Spleen (tissue), 11 donors: Measurements from ENCODE around the gene ELAVL2. TPM values are rescaled to one million over a fixed set of nuclear protein-coding genes. Genes with fewer than 3 reads are reported as not detected.

ENCODE experiments used
- DNase-seq: peaks from one replicate; pipeline ENCODE4 v3.0.0-alpha.2; 2020
- H3K27ac ChIP-seq, 8 donors: fragments of 200-600 bp; sonication (generic) in 7 of 8; 1 replicate in 4 of 8; 2 replicates in 4 of 8; pipeline versions ENCODE4 v1.5.0 to v1.8.0; 2016 to 2021; ENCODE audit warnings: inconsistent platforms in 4 of 8, mild to moderate bottlenecking in 4 of 8, moderate library complexity in 1 of 8
- H3K27me3 ChIP-seq, 7 donors: fragments of 200-600 bp; sonication (generic) in 6 of 7; replicated peaks in 1 of 7; 1 replicate in 4 of 7; 2 replicates in 3 of 7; pipeline versions ENCODE4 v1.5.0 to v1.8.0; 2016 to 2021; ENCODE audit warnings: inconsistent platforms in 3 of 7, mild to moderate bottlenecking in 1 of 7
- H3K36me3 ChIP-seq, 6 donors: fragments of 200-600 bp; sonication (generic) in 5 of 6; 1 replicate in 4 of 6; 2 replicates in 2 of 6; pipeline versions ENCODE4 v1.5.0 to v1.8.0; 2016 to 2021; ENCODE audit warnings: inconsistent platforms in 2 of 6
- H3K4me1 ChIP-seq, 6 donors: fragments of 200-600 bp; sonication (generic) in 5 of 6; 1 replicate in 3 of 6; 2 replicates in 3 of 6; pipeline versions ENCODE4 v1.5.0 to v1.8.0; 2016 to 2021; ENCODE audit warnings: inconsistent platforms in 3 of 6
- H3K4me3 ChIP-seq, 8 donors: fragments of 200-600 bp; sonication (generic) in 7 of 8; 1 replicate in 4 of 8; 2 replicates in 4 of 8; pipeline versions ENCODE4 v1.5.0 to v1.8.0; 2016 to 2021; ENCODE audit warnings: inconsistent platforms in 4 of 8, mild to moderate bottlenecking in 4 of 8, moderate library complexity in 2 of 8
- H3K9me3 ChIP-seq, 8 donors: fragments of 200-600 bp; sonication (generic) in 7 of 8; 1 replicate in 4 of 8; 2 replicates in 4 of 8; pipeline versions ENCODE4 v1.5.0 to v1.8.0; 2016 to 2021; ENCODE audit warnings: inconsistent platforms in 4 of 8
- POLR2A ChIP-seq, 3 donors: fragments of 450-650 bp; IDR thresholded peaks; one replicate each; pipeline ENCODE4 v1.5.1; 2017; ENCODE audit warnings: antibody characterized with exemption in 3 of 3, mild to moderate bottlenecking in 1 of 3
- POLR2AphosphoS5 ChIP-seq, 3 donors: sonication (generic); formaldehyde crosslinking; IDR thresholded peaks; one replicate each; pipeline ENCODE4 v1.5.1; 2017; ENCODE audit warnings: antibody characterized with exemption in 3 of 3
- WGBS, 5 donors: extraction: QIAGEN DNeasy Blood & Tissue Kit in 3 of 5; methylation state at CpG; one replicate each; pipeline versions ENCODE4 v1.1.5 to v1.1.7; 2013 to 2018; 5-methylcytosine and 5-hydroxymethylcytosine counted together
- intact Hi-C: fragments of 100-400 bp; cut with DNase I; formaldehyde crosslinking; loops from one replicate; pipeline ENCODE4 v1.15.0; 2023; ENCODE audit warnings: low total_unique reads
- polyA plus RNA-seq, 3 donors: library from polyadenylated mRNA; stranded (reverse); fragments of 200-250 nt; gene quantifications; one replicate each; pipeline ENCODE4 v1.2.1, GENCODE V29; 2013
- total RNA-seq, 7 donors: library from RNA; depleted of rRNA in 3 of 7; stranded (reverse); fragments of >200 nt in 3 of 7; fragmentation: NEBNext Ultra II Directional in 4 of 7; extraction: Animal tissue kit (Norgen Biotek cat#: 25700) in 4 of 7; gene quantifications; one replicate each; pipeline versions ENCODE4 v1.1.0 to v1.2.1, GENCODE V29; 2016 to 2021
- TF ChIP-seq, protein P1 (sequence below), 11 experiments: fragments of 200-600 bp in 7 of 11; fragments of 450-650 bp in 4 of 11; sonication (generic) in 4 of 11; IDR thresholded peaks in 8 of 11; conservative IDR thresholded peaks in 3 of 11; 1 replicate in 7 of 11; 2 replicates in 4 of 11; pipeline versions ENCODE4 v1.4.0 to v1.8.0; 2016 to 2021; ENCODE audit warnings: antibody characterized with exemption in 11 of 11, inconsistent platforms in 4 of 11, mild to moderate bottlenecking in 1 of 11
- donor health status: healthy with polysubstance abuse.
- donor health status: DM: no; HTN: no; CAD: no; lungs with moderate emphysema.
- donor health status: DM: no; HTN: no; CAD: no.
- donor health status: Bipolar disorder and iron deficiency.
- donor health status: healthy.
- donor health status: DM: no; HTN: no; CAD: no.
- donor health status: DM: yes; HTN: yes; CAD: no.

The ELAVL2 gene
- total and polyA plus RNA-seq, 10 donors: 0.02 to 0.12 (median 0.03) TPM; not detected in 7

DNA sequence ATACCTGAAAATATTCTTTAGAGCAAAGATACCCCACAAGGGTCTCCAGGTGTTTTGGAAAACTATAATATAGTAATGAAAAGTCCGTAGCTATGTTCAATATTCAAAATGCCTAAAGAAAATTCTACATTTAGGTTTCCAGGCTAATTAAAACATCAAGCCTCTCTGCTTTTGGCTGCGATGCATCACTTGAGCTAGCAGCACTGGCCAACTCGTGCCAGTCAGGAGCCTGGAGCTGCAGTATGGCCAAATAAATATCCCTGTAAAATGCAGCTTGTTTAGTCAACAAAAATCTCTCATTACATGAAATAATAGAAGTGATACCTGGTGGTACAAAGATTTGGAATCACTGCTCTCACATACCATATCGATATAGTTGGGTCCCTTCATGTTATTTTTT, 181.1 kb downstream of the ELAVL2 start:
- DNase-seq: no peak
- Histone ChIP-seq H3K4me1 (no peaks in the 10 kb centered on the region), H3K27me3 (no peaks in the 10 kb centered on the region), H3K4me3 (no peak overlapping the region), H3K27ac (no peak overlapping the region), H3K9me3 (no peaks in the 10 kb centered on the region), H3K36me3 (no peaks in the 10 kb centered on the region)
- WGBS, 5 donors: 82 to 92% (median 83%) methylated on average over 4 of the region's 4 CpGs
- intact Hi-C loops: no loop called here
- TF ChIP-seq POLR2A (IDR thresholded peaks at IDR 0.05) (no peak), POLR2AphosphoS5 (IDR thresholded peaks at IDR 0.05) (no peak)
- TF ChIP-seq, protein P1, sequence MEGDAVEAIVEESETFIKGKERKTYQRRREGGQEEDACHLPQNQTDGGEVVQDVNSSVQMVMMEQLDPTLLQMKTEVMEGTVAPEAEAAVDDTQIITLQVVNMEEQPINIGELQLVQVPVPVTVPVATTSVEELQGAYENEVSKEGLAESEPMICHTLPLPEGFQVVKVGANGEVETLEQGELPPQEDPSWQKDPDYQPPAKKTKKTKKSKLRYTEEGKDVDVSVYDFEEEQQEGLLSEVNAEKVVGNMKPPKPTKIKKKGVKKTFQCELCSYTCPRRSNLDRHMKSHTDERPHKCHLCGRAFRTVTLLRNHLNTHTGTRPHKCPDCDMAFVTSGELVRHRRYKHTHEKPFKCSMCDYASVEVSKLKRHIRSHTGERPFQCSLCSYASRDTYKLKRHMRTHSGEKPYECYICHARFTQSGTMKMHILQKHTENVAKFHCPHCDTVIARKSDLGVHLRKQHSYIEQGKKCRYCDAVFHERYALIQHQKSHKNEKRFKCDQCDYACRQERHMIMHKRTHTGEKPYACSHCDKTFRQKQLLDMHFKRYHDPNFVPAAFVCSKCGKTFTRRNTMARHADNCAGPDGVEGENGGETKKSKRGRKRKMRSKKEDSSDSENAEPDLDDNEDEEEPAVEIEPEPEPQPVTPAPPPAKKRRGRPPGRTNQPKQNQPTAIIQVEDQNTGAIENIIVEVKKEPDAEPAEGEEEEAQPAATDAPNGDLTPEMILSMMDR (IDR thresholded peaks at IDR 0.05 in 8 of 11, conservative IDR thresholded peaks at IDR 0.05 in 3 of 11): no peak

DNA sequence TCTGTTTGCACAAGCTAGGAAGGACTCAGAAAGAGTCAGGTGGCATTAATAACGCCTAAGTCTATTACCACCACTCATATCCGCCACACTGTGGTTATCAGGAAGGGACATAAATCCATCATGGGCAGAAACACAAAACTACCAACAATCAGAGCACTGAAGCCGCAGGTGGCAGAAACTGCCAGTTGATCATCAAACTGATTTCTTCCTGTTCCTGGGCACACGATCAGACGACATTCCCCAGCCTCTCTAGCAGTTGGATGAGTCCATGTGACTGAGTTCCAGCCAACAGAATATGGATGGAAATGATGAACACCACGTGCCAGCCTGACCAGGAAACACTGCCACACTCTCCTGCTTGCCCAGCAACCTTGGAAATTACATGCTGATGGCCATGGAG, 181.7 kb downstream of the ELAVL2 start:
- no peaks in the 10 kb centered on the region for H3K36me3 ChIP-seq
- H3K4me1 ChIP-seq: no peaks in the 10 kb centered on the region

DNA sequence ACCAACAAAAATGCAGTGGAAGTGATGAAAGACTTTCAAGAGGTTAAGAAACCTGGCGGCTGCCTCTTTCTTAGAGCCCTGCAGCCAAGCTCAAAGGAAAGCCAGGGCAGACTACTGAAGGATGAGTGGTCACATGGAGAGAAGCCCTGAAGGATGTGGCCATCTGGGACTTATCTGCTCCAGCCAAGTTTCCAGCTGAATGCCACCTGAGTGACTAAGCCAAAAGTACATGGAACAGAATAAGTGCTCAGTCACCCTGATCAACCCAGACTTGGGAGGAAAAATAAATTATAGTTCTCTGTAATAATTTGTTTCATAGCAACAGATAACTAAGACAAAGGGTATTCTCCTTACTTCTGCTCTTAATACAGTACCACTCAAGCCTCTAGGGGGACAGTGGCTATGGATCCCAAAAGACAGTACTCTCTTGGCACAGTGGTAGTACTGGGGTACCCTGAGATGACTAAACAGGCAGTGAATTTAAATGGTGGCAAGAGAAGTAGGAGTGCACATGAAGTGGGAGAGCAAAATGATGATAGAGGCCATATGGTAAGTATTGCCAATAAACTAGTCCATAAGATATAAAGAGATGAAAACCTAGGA, 182.3 kb downstream of the ELAVL2 start:
- H3K36me3 ChIP-seq: no peaks in the 10 kb centered on the region
- H3K4me3 ChIP-seq: no peak overlapping the region
- no peak overlapping the region for H3K27ac ChIP-seq
- intact Hi-C loops: no loop called here
- no peaks in the 10 kb centered on the region for H3K4me1 ChIP-seq
- 81 to 94% (median 87%) methylated on average over 1 of the region's 1 CpG for WGBS, 5 donors
- DNase-seq: no peak
- H3K9me3 ChIP-seq: no peaks in the 10 kb centered on the region
- H3K27me3 ChIP-seq: no peaks in the 10 kb centered on the region
- no peak for TF ChIP-seq POLR2AphosphoS5 (IDR thresholded peaks at IDR 0.05)
- no peak for TF ChIP-seq POLR2A (IDR thresholded peaks at IDR 0.05)
- TF ChIP-seq, protein P1 (IDR thresholded peaks at IDR 0.05 in 8 of 11, conservative IDR thresholded peaks at IDR 0.05 in 3 of 11): no peak

More for the DNA sequence above, 181.7 kb downstream of the ELAVL2 start:
- Histone ChIP-seq H3K27ac (no peak overlapping the region), H3K4me3 (no peak overlapping the region), H3K9me3 (no peaks in the 10 kb centered on the region), H3K27me3 (no peaks in the 10 kb centered on the region)
- WGBS, 5 donors: 34 to 45% (median 34%) methylated on average over 6 of the region's 6 CpGs
- DNase-seq: no peak
- TF ChIP-seq POLR2A (IDR thresholded peaks at IDR 0.05) (no peak), POLR2AphosphoS5 (IDR thresholded peaks at IDR 0.05) (no peak)
- TF ChIP-seq, protein P1 (IDR thresholded peaks at IDR 0.05 in 8 of 11, conservative IDR thresholded peaks at IDR 0.05 in 3 of 11): no peak
- intact Hi-C loops: no loop called here
